Measurements from ENCODE around the gene CDC25C.
"Not testable (repeated sequence)": the region's sequence is repeated elsewhere in the genome, so short reads cannot be mapped to it uniquely, and the experiment has no call there.

CDC25C gene

GRCh38 chr5:138334867-138335447, 3.4 kb upstream of the CDC25C start:
- no peak for DNase-seq
- Histone ChIP-seq H3K36me3 (no peaks in the 10 kb centered on the region; the same call in 1 of the 2 replicates), H3K27me3 (no peaks in the 10 kb centered on the region), H3K9me3 (no peaks in the 10 kb centered on the region), H3K4me3 (ENCODE audit: low read depth, low read length) (no peak overlapping the region), H3K4me1 (no peaks in the 10 kb centered on the region; the same call in 1 of the 2 replicates)
- TF ChIP-seq CTCF (IDR thresholded peaks at IDR 0.05; ENCODE audit: low read depth, low read length), result no peak

- Histone ChIP-seq H3K36me3 (no peaks in the 10 kb centered on the region), H3K4me3 (ENCODE audit: low read depth, low read length) (peak overlapping the region; percentile 86), H3K4me1 (no peaks in the 10 kb centered on the region), H3K27me3 (no peaks in the 10 kb centered on the region), H3K9me3 (no peaks in the 10 kb centered on the region)
- no peak for TF ChIP-seq CTCF (IDR thresholded peaks at IDR 0.05; ENCODE audit: low read depth, low read length)
- no peak for DNase-seq
Observed at GRCh38 chr5:138330813-138331448, 673 bp downstream of the CDC25C start.

GRCh38 chr5:138318211-138318610, 13.4 kb downstream of the CDC25C start:
- H3K36me3 ChIP-seq; DNase-seq; H3K27me3 ChIP-seq; H3K9me3 ChIP-seq; H3K4me1 ChIP-seq; H3K4me3 ChIP-seq (ENCODE audit: low read depth, low read length): not testable (repeated sequence)

- no peak for DNase-seq
- no peaks in the 10 kb centered on the region for H3K27me3 ChIP-seq
- no peaks in the 10 kb centered on the region for H3K4me1 ChIP-seq
- no peak overlapping the region for H3K4me3 ChIP-seq (ENCODE audit: low read depth, low read length)
- H3K9me3 ChIP-seq, result no peaks in the 10 kb centered on the region
- peaks cover 4% of the 10 kb centered on the region; the same call in 1 of the 2 replicates for H3K36me3 ChIP-seq
- no peak for TF ChIP-seq CTCF (IDR thresholded peaks at IDR 0.05; ENCODE audit: low read depth, low read length)
Observed at GRCh38 chr5:138316355-138316754, 15.2 kb downstream of the CDC25C start.

- H3K27me3 ChIP-seq, result no peaks in the 10 kb centered on the region
- no peak for TF ChIP-seq CTCF (IDR thresholded peaks at IDR 0.05; ENCODE audit: low read depth, low read length)
- peaks cover 4% of the 10 kb centered on the region; the same call in 1 of the 2 replicates for H3K36me3 ChIP-seq
Observed at GRCh38 chr5:138315751-138316278, 15.8 kb downstream of the CDC25C start.

GRCh38 chr5:138305797-138306196, 25.8 kb downstream of the CDC25C start:
- peak; percentile 47 for DNase-seq
- Histone ChIP-seq H3K4me1 (no peaks in the 10 kb centered on the region), H3K36me3 (no peaks in the 10 kb centered on the region), H3K4me3 (ENCODE audit: low read depth, low read length) (no peak overlapping the region), H3K9me3 (no peaks in the 10 kb centered on the region), H3K27me3 (no peaks in the 10 kb centered on the region)
- no peak for TF ChIP-seq CTCF (IDR thresholded peaks at IDR 0.05; ENCODE audit: low read depth, low read length)

More at GRCh38 chr5:138315751-138316278, 15.8 kb downstream of the CDC25C start:
- no peak for DNase-seq
- Histone ChIP-seq H3K9me3 (no peaks in the 10 kb centered on the region), H3K4me1 (no peaks in the 10 kb centered on the region), H3K4me3 (ENCODE audit: low read depth, low read length) (no peak overlapping the region)

All from BE2C (cell line).